Glomerular visceral epithelial cell (primary cell): ENCODE data around the gene CCDC107.

Experiments used
- DNase-seq: peaks from one replicate; pipeline ENCODE4 v3.0.0-alpha.2; 2016; ENCODE audit errors: extremely low spot score

The CCDC107 gene

GRCh38 chr9:35683323-35683722 is 25.2 kb downstream of the CCDC107 start:
- no peak for DNase-seq

- DNase-seq: no peak
Observed at GRCh38 chr9:35684921-35685320, 26.8 kb downstream of the CCDC107 start.

GRCh38 chr9:35685506-35685905 is 27.4 kb downstream of the CCDC107 start:
- DNase-seq: no peak

DNA sequence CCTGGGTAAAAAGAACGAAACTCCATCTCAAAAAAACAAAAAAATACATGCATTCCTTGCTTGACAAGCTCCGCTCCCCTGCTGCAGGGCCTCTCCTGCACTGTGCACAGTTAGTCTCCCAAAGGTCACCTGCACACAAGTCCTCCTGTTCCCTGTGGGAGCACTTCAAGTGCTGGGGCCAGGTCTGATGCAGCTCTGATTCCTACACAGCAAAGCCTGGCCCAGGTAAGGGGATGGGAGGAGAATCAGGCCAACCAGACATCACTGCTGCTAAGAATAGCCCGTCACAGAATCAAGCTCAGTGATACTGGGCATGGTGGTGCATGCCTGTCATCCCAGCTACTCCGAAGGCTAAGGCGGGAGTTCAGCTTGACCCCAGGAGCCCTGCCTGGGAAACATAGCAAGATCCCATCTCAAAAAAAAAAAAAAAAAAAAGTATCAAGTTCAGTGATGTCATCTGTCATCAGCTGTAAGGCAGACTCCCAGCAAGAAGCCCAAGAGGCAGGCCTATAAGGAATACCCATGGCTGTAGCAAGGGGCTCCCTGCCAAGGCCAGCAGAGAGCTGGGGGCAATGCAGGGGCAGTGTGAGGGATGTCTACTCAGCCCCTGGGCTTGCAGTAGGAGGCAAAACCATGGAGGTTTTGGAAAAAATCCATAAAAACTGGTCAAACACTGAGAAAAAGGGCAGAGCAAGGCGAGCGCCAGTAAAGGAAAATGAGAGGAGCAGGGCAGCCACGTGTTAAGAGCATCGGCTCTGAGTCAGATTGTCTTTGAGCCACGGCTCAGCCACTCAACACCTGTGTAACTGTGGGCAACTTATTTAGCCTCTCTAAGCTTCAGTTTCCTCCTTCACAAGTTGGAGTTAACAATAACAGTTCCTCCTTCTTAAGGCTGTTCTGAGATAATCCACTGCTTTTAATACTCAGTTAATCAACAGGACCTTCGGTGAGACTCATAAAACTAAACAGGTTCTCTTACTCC is 28.4 kb downstream of the CCDC107 start:
- no peak for DNase-seq

GRCh38 chr9:35687306-35687705 is 29.2 kb downstream of the CCDC107 start:
- no peak for DNase-seq

GRCh38 chr9:35687972-35688557 is 30.0 kb downstream of the CCDC107 start:
- no peak for DNase-seq

DNA sequence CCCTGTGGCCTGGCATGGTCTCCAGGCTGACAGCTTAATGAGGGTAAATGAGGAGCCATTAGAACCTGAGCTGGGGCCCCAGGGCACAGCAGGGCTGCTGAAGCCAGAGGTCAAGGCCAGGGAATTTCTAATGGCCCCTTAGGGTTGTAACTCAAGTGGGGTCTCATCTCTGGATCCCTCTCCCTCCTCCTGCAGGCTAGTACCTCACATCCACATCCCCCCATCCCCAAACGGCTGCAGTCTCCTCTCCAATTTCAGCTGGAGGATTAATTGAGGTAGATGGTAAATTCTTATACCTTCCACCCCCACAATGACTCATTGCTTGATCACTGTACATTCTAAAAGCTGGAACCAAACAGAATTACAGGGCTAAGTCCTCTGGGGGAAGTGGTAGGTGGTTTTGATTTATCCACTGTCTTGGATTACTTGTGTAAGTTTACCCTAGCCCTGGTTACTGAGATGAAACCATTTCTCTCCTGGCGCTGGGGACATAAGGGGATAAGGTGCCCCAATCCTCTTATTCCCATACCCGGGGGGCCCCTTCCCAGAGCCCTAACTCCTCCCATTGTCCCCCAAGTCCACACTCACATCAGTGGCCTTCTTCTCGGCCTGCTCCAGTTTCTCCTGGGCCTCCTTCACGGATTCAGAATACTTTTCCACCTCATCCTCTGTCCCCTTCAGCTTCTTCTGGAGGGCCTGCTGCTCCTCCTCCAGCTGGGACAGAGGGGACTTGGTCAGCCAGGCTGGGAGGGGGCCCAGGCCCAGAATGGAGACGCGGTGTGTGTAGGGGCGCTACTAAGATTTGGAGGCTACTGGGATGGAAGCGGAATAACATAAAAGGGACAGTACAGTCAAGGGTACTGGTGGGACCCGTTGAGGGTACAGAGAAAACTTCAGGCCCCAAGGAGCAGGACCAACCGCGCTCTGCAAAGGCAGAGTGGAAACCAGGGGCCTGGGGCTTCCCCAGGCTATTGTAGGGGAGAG is 30.8 kb downstream of the CCDC107 start:
- peak; percentile 71 for DNase-seq

GRCh38 chr9:35689542-35690293 is 31.6 kb downstream of the CCDC107 start, which contains the start of gene TPM2:
Gene TPM2, minus strand, starts transcription at chr9:35689925. Its CDS starts 108 bp downstream, at chr9:35689817.
- peak; percentile 76 for DNase-seq

- DNase-seq: no peak
Observed at GRCh38 chr9:35690294-35690613, 32.2 kb downstream of the CCDC107 start.

- peak; percentile 65 for DNase-seq
Observed at GRCh38 chr9:35690614-35691333, 32.7 kb downstream of the CCDC107 start.

GRCh38 chr9:35691334-35691650 is 33.2 kb downstream of the CCDC107 start:
- DNase-seq: no peak

GRCh38 chr9:35691757-35692301 is 33.7 kb downstream of the CCDC107 start:
- no peak for DNase-seq

DNA sequence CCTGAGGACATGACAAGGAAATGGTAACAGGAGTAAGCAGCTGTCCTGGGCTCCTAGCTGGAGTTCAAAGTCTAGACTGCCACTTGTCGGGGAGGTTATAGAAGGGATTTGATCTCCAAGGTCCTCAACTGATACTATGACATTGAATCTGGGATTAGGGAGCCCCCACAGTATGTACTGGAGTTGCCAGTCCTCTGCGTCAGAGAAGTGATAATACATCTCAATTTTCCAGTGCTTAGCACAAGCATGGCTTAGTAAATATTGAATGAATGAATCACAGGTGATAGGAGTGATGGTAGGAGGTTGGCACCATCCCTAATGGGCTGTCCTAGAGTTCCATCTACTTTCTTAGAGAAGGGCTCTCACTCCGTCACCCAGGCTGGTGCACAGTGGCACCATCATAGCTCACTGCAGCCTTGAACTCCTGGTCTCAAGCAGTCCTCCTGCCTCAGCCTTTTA is 37.9 kb downstream of the CCDC107 start:
- DNase-seq: no peak

DNA sequence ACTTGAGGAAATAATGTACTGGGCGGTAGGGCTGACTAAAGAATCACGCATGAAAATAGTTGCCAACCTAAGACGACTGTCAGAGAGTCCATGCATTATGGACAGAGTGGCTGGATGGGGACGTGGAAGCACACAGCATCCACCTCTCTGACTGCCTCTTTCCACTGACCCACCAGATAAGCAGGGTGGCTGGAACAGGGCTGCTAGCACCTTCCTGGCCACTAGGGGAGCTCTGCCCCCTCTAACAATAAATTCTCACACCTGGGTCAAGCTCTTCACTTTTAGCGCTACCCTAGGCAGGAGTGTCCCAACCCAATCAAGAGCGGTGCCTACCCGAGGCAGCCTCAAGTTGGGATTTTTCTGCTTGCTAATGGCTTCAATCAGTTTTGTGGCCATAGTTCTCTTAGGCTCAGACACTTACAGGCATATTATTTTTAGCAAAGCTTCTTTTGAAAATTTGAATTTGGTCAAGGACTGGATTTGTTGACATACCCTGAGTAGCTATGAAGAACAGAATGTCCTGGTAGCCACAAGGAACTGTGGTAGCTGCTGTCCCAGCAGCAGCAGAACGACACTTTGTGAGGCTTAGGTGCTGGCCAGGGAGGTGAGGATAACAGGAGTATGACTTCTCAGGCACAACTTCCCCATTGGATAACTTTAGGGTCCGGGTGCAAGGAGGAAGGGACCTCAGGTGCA is 38.6 kb downstream of the CCDC107 start:
- peak; percentile 59 for DNase-seq

- no peak for DNase-seq
Observed at GRCh38 chr9:35697486-35697885, 39.4 kb downstream of the CCDC107 start.

- DNase-seq: no peak
Observed at GRCh38 chr9:35698231-35698630, 40.1 kb downstream of the CCDC107 start.

- DNase-seq: no peak
Observed at GRCh38 chr9:35700031-35700430, 41.9 kb downstream of the CCDC107 start.

- no peak for DNase-seq
Observed at GRCh38 chr9:35700942-35701341, 42.9 kb downstream of the CCDC107 start.

- DNase-seq: no peak
Observed at GRCh38 chr9:35702696-35703095, 44.6 kb downstream of the CCDC107 start.
